H1 (cell line): ENCODE data around the gene GPRIN3. TPM values are rescaled to one million over a fixed set of nuclear protein-coding genes. Genes with fewer than 3 reads are reported as not detected.

Experiments used
- CTCF ChIA-PET: fragments of 300-600 bp; sonication (Branson Sonifier 250); formaldehyde crosslinking; loops from one replicate; lab custom pipeline; 2021; ENCODE audit not compliant: partially characterized antibody; lab: Charles Lee
- POLR2A ChIA-PET: fragments of 300-600 bp; sonication (Branson Sonifier 250); formaldehyde crosslinking; loops from one replicate; lab custom pipeline; 2021; ENCODE audit warnings: inconsistent platforms; ENCODE audit not compliant: partially characterized antibody; lab: Charles Lee
- DNase-seq, 2 experiments: peaks; one replicate each; pipeline versions ENCODE4 v3.0.0 to v3.0.0-alpha.2; 2010 to 2022; ENCODE audit warnings: low spot score in 2 of 2, low read depth in 1 of 2, mixed read lengths in 1 of 2
- FAIRE-seq: peaks from 2 replicates; lab custom pipeline; 2011; peaks lifted over from hg19 to GRCh38; lab: Jason Lieb, UNC
- H2AFZ ChIP-seq: 2 replicates; pipeline ENCODE4 v1.8.1; 2012; ENCODE audit warnings: low read length, inconsistent platforms
- H2AK5ac ChIP-seq: 2 replicates; pipeline ENCODE4 v1.6.1; 2013; ENCODE audit warnings: low read depth, low read length
- H2BK120ac ChIP-seq: replicated peaks from 2 replicates; pipeline ENCODE3; 2013; ENCODE audit warnings: low read depth, low read length, inconsistent platforms
- H2BK12ac ChIP-seq: 2 replicates; pipeline ENCODE4 v1.6.1; 2013; ENCODE audit warnings: low read depth, low read length
- H2BK15ac ChIP-seq: 2 replicates; pipeline ENCODE4 v1.6.1; 2013; ENCODE audit warnings: low read length
- H2BK20ac ChIP-seq: 2 replicates; pipeline ENCODE4 v1.6.1; 2013; ENCODE audit warnings: low read length
- H2BK5ac ChIP-seq: 2 replicates; pipeline ENCODE4 v1.6.1; 2013; ENCODE audit warnings: low read depth, low read length
- H3K14ac ChIP-seq: 2 replicates; pipeline ENCODE4 v1.6.1; 2013; ENCODE audit warnings: inconsistent platforms; ENCODE audit not compliant: insufficient read length
- H3K18ac ChIP-seq: 2 replicates; pipeline ENCODE4 v1.6.1; 2013; ENCODE audit warnings: low read length; ENCODE audit errors: extremely low read depth
- H3K23ac ChIP-seq: 2 replicates; pipeline ENCODE4 v1.6.1; 2013; ENCODE audit warnings: inconsistent platforms; ENCODE audit not compliant: insufficient read length
- H3K23me2 ChIP-seq: 2 replicates; pipeline ENCODE4 v1.6.1; 2013; ENCODE audit warnings: low read depth, low read length
- H3K27ac ChIP-seq: 2 replicates; pipeline ENCODE4 v1.6.1; 2011; ENCODE audit warnings: low read depth, low read length, inconsistent platforms
- H3K27me3 ChIP-seq, 4 experiments: replicated peaks in 1 of 4; 1 replicate in 1 of 4; 2 replicates in 3 of 4; pipeline versions ENCODE4 v1.6.1 to v1.8.1; 2011 to 2013; ENCODE audit warnings: low read length in 3 of 4, mild to moderate bottlenecking in 3 of 4, inconsistent platforms in 2 of 4, mixed read lengths in 2 of 4, moderate library complexity in 1 of 4; ENCODE audit not compliant: control insufficient read depth in 3 of 4, insufficient read depth in 3 of 4; ENCODE audit errors: extremely low read depth in 1 of 4
- H3K36me3 ChIP-seq, 4 experiments: 2 replicates each; pipeline versions ENCODE4 v1.6.1 to v1.8.1; 2011 to 2013; ENCODE audit warnings: mild to moderate bottlenecking in 4 of 4, low read length in 3 of 4, moderate library complexity in 2 of 4, control low read depth in 1 of 4, inconsistent platforms in 1 of 4; ENCODE audit not compliant: insufficient read depth in 4 of 4, control insufficient read depth in 2 of 4
- H3K4ac ChIP-seq: replicated peaks from 2 replicates; pipeline ENCODE3; 2013; ENCODE audit warnings: low read length, low read depth, mixed read lengths, inconsistent platforms; ENCODE audit not compliant: insufficient read length
- H3K4me1 ChIP-seq, 4 experiments: replicated peaks in 1 of 4; 1 replicate in 1 of 4; 2 replicates in 3 of 4; pipeline versions ENCODE4 v1.6.1 to v1.8.1; 2011 to 2013; ENCODE audit warnings: low read length in 3 of 4, inconsistent platforms in 2 of 4, mixed read lengths in 1 of 4; ENCODE audit not compliant: insufficient read depth in 4 of 4, control insufficient read depth in 3 of 4
- H3K4me2 ChIP-seq, 2 experiments: 2 replicates each; pipeline versions ENCODE4 v1.6.1 to v1.8.1; 2011 to 2013; ENCODE audit warnings: low read depth in 2 of 2, low read length in 2 of 2, control low read depth in 1 of 2, inconsistent platforms in 1 of 2, mild to moderate bottlenecking in 1 of 2; ENCODE audit not compliant: insufficient read depth in 1 of 2
- H3K4me3 ChIP-seq, 4 experiments: fragments of 200-600, 300-600 bp in 1 of 4; sonication (generic), shearing (Covaris generic), sonication (Bioruptor Twin) in 1 of 4; 2 replicates each; pipeline versions ENCODE4 v1.5.1 to v1.8.1; 2011 to 2016; ENCODE audit warnings: low read length in 4 of 4, low read depth in 3 of 4, control low read depth in 2 of 4, inconsistent platforms in 2 of 4, mild to moderate bottlenecking in 2 of 4, mixed read lengths in 1 of 4, moderate library complexity in 1 of 4; ENCODE audit not compliant: insufficient read depth in 2 of 4; ENCODE audit errors: extremely low read depth in 1 of 4
- H3K56ac ChIP-seq: replicated peaks from 2 replicates; pipeline ENCODE3; 2013; ENCODE audit warnings: low read depth, mild to moderate bottlenecking, mixed read lengths, low read length, inconsistent platforms; ENCODE audit not compliant: insufficient read length
- H3K79me1 ChIP-seq: 2 replicates; pipeline ENCODE4 v1.6.1; 2013; ENCODE audit warnings: low read depth, low read length, control low read depth
- H3K79me2 ChIP-seq, 2 experiments: 2 replicates each; pipeline versions ENCODE4 v1.6.1 to v1.8.1; 2012 to 2013; ENCODE audit warnings: low read length in 2 of 2, mild to moderate bottlenecking in 2 of 2, inconsistent platforms in 1 of 2; ENCODE audit not compliant: insufficient read depth in 2 of 2, control insufficient read depth in 1 of 2
- H3K9ac ChIP-seq, 4 experiments: replicated peaks in 1 of 4; 1 replicate in 1 of 4; 2 replicates in 3 of 4; pipeline versions ENCODE4 v1.6.1 to v1.8.1; 2011 to 2013; ENCODE audit warnings: low read depth in 3 of 4, low read length in 3 of 4, control low read depth in 2 of 4, mild to moderate bottlenecking in 2 of 4, moderate library complexity in 2 of 4, inconsistent platforms in 1 of 4; ENCODE audit errors: extremely low read depth in 1 of 4
- H3K9me3 ChIP-seq, 2 experiments: 2 replicates each; pipeline versions ENCODE4 v1.6.1 to v1.8.1; 2012 to 2013; ENCODE audit warnings: mild to moderate bottlenecking in 2 of 2, moderate library complexity in 2 of 2, control low read depth in 1 of 2, inconsistent platforms in 1 of 2, low read depth in 1 of 2, low read length in 1 of 2, mixed read lengths in 1 of 2; ENCODE audit not compliant: insufficient read depth in 2 of 2
- H4K20me1 ChIP-seq, 2 experiments: replicated peaks in 1 of 2; 2 replicates each; pipeline versions ENCODE3 to v1.8.1; 2011 to 2013; ENCODE audit warnings: inconsistent platforms in 2 of 2, low read length in 2 of 2, mild to moderate bottlenecking in 1 of 2; ENCODE audit not compliant: insufficient read depth in 2 of 2, control insufficient read depth in 1 of 2
- H4K5ac ChIP-seq: 2 replicates; pipeline ENCODE4 v1.6.1; 2013; ENCODE audit warnings: low read length, low read depth, mixed read lengths, inconsistent platforms; ENCODE audit not compliant: insufficient read length
- H4K8ac ChIP-seq: 2 replicates; pipeline ENCODE4 v1.8.0; 2013; ENCODE audit warnings: mild to moderate bottlenecking, moderate library complexity, low read length, inconsistent platforms; ENCODE audit not compliant: insufficient read depth; ENCODE audit errors: extremely low read depth
- H4K91ac ChIP-seq: replicated peaks from 2 replicates; pipeline ENCODE3; 2013; ENCODE audit warnings: low read length, mixed read lengths, inconsistent platforms; ENCODE audit not compliant: insufficient read length
- BACH1 ChIP-seq: IDR thresholded peaks from 2 replicates; pipeline ENCODE4 v1.6.1; 2012; ENCODE audit warnings: low read length, improper control_type of control experiment
- BRCA1 ChIP-seq: IDR thresholded peaks from 2 replicates; pipeline ENCODE4 v1.6.1; 2012; ENCODE audit warnings: low read depth, low read length, improper control_type of control experiment
- FOSL1 ChIP-seq: IDR thresholded peaks from 2 replicates; pipeline ENCODE4 v1.6.1; 2011; ENCODE audit warnings: mild to moderate bottlenecking, low read depth, low read length, moderate library complexity; ENCODE audit not compliant: insufficient read depth
- GABPA ChIP-seq: IDR thresholded peaks from 2 replicates; pipeline ENCODE4 v1.6.1; 2011; ENCODE audit warnings: mild to moderate bottlenecking, low read length, moderate library complexity, borderline replicate concordance; ENCODE audit not compliant: insufficient read depth
- GTF2F1 ChIP-seq: IDR thresholded peaks from 2 replicates; pipeline ENCODE4 v1.6.1; 2012; ENCODE audit warnings: low read depth, low read length, improper control_type of control experiment, borderline replicate concordance
- POU5F1 ChIP-seq: IDR thresholded peaks from 2 replicates; pipeline ENCODE4 v1.6.1; 2011; ENCODE audit warnings: low read depth, mild to moderate bottlenecking, low read length, moderate library complexity
- RBBP5 ChIP-seq: IDR thresholded peaks from 2 replicates; pipeline ENCODE4 v1.7.1; 2012; ENCODE audit warnings: low read depth, mild to moderate bottlenecking, inconsistent platforms, low read length, moderate library complexity, borderline replicate concordance
- TAF1 ChIP-seq: IDR thresholded peaks from 2 replicates; pipeline ENCODE4 v1.6.1; 2011; ENCODE audit warnings: mild to moderate bottlenecking, low read depth, low read length
- TBP ChIP-seq: IDR thresholded peaks from 2 replicates; pipeline ENCODE4 v1.6.1; 2011; ENCODE audit warnings: low read depth, low read length, improper control_type of control experiment
- TCF12 ChIP-seq: IDR thresholded peaks from 2 replicates; pipeline ENCODE4 v1.6.1; 2011; ENCODE audit warnings: low read depth, mild to moderate bottlenecking, low read length
- WGBS, 2 experiments: shearing (Covaris generic) in 1 of 2; methylation state at CpG; one replicate each; pipeline versions ENCODE4 v1.1.6 to v1.1.7; 2013 to 2015; ENCODE audit warnings: low lambda C conversion rate in 2 of 2, mixed read lengths in 2 of 2, inconsistent platforms in 1 of 2, low coverage in 1 of 2, missing lambda C conversion rate in 1 of 2; ENCODE audit not compliant: insufficient replicate concordance in 2 of 2, insufficient coverage in 1 of 2, insufficient read length in 1 of 2; ENCODE audit errors: extremely low coverage in 1 of 2, missing lambda C conversion rate in 1 of 2; 5-methylcytosine and 5-hydroxymethylcytosine counted together
- polyA plus RNA-seq, 7 experiments: library from polyadenylated mRNA; depleted of rRNA in 3 of 7; stranded (reverse) in 5 of 7; unstranded in 2 of 7; fragments of >200 nt in 5 of 7; fragments of 200-250 nt in 2 of 7; gene quantifications; 1 replicate in 5 of 7; 2 replicates in 1 of 7; 4 replicates in 1 of 7; pipeline versions ENCODE4 v1.2.1 to v1.2.3, GENCODE V29; 2011 to 2013; ENCODE audit warnings: missing spikeins in 2 of 7, mixed read lengths in 2 of 7
- total RNA-seq: library from RNA; stranded (reverse); fragmentation: NEBNext Ultra II Directional; extraction: Animal tissue kit (Norgen Biotek cat#: 25700); gene quantifications from 2 replicates; pipeline ENCODE4 v1.2.1, GENCODE V29; 2021

Gene GPRIN3
- total and polyA plus RNA-seq, 2 of the 8 experiments (the other 6 are each of a cell fraction or from before 2014, with no cell fraction given) = 0.17 to 1.4 TPM

- CTCF ChIA-PET = interaction anchor here (2.3 kb wide), 1 partner anchor 8 kb away, joined by 17 read pairs; no protein-coding TSS in a partner anchor
- peaks cover 0 to 8% (median 3%) of the 10 kb centered on the region in 4 experiments; a peak in 4 of 7 replicates for H3K4me1 ChIP-seq
- H4K5ac ChIP-seq = no peak overlapping the region
- H2AFZ ChIP-seq = no peak overlapping the region
- H3K56ac ChIP-seq = no peak overlapping the region
- H3K18ac ChIP-seq = no peak overlapping the region
- H2AK5ac ChIP-seq = no peak overlapping the region
- no peak overlapping the region for H3K4me3 ChIP-seq
- H2BK20ac ChIP-seq = no peak overlapping the region
- H3K4me2 ChIP-seq = no peak overlapping the region
- H3K23me2 ChIP-seq = no peaks in the 10 kb centered on the region
- no peak overlapping the region for H3K27ac ChIP-seq
- H3K4ac ChIP-seq = no peak overlapping the region
- H2BK12ac ChIP-seq = no peak overlapping the region
- no peaks in the 10 kb centered on the region for H4K20me1 ChIP-seq
- H4K91ac ChIP-seq = no peak overlapping the region
- no peak overlapping the region for H3K9ac ChIP-seq
- H3K9me3 ChIP-seq = no peaks in the 10 kb centered on the region
- H3K79me1 ChIP-seq = no peaks in the 10 kb centered on the region
- POLR2A ChIA-PET = no interaction called here
- no peaks in the 10 kb centered on the region for H3K36me3 ChIP-seq
- H4K8ac ChIP-seq = no peak overlapping the region
- H2BK15ac ChIP-seq = no peak overlapping the region
- no peak overlapping the region for H3K14ac ChIP-seq
- no peak overlapping the region for H3K23ac ChIP-seq
- no peak overlapping the region for H2BK5ac ChIP-seq
- WGBS, 2 experiments = 95% methylated on average over 3 of the region's 3 CpGs; no CpG with 5 or more reads in 1 of the 2 experiments
- H3K27me3 ChIP-seq = no peaks in the 10 kb centered on the region
- no peak for DNase-seq
- no peaks in the 10 kb centered on the region for H3K79me2 ChIP-seq
- no peak overlapping the region for H2BK120ac ChIP-seq
- no peak for FAIRE-seq
- TF ChIP-seq POU5F1 (no peak), TAF1 (no peak), GABPA (no peak), TCF12 (no peak), GTF2F1 (no peak), RBBP5 (no peak), BACH1 (no peak), BRCA1 (no peak), TBP (no peak), FOSL1 (no peak)
Observed at GRCh38 chr4:89263265-89263664, 44.3 kb downstream of the GPRIN3 start.
